ENCODE data around the gene PFKL.

DNA sequence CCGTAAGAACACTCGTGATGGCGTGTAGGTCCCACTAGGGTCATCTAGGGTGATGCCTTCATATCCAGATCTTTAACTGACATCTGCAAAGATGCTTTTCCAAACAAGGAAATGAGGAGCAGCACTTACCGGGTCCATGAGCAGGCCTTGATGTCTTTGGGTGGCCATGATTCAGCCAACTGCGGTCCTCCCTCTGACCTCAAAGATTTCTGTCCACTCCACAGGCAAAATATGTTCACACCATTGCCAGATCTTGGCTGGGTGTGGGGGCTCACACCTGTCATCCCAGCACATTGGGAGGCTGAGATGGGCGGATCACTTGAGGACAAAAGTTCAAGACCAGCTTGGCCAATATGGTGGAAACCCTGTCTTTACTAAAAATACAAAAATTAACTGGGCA is 71.7 kb downstream of the PFKL start:
- TF ChIP-seq, protein P1, sequence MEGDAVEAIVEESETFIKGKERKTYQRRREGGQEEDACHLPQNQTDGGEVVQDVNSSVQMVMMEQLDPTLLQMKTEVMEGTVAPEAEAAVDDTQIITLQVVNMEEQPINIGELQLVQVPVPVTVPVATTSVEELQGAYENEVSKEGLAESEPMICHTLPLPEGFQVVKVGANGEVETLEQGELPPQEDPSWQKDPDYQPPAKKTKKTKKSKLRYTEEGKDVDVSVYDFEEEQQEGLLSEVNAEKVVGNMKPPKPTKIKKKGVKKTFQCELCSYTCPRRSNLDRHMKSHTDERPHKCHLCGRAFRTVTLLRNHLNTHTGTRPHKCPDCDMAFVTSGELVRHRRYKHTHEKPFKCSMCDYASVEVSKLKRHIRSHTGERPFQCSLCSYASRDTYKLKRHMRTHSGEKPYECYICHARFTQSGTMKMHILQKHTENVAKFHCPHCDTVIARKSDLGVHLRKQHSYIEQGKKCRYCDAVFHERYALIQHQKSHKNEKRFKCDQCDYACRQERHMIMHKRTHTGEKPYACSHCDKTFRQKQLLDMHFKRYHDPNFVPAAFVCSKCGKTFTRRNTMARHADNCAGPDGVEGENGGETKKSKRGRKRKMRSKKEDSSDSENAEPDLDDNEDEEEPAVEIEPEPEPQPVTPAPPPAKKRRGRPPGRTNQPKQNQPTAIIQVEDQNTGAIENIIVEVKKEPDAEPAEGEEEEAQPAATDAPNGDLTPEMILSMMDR (conservative IDR thresholded peaks at IDR 0.05), result no peak
- TF ChIP-seq EZH2 (IDR thresholded peaks at IDR 0.05; ENCODE audit: low read depth), result no peak

Data from PC-9 (cell line).